Neural progenitor cell (in vitro differentiated cells): ENCODE measurements around the gene SMARCC1.

Source experiments
- EZH2phosphoT487 ChIP-seq: fragments of 200-600 bp; sonication (generic); IDR thresholded peaks from 2 replicates; pipeline ENCODE4 v1.6.1; 2017; ENCODE audit warnings: antibody characterized with exemption
- TF ChIP-seq, protein P1 (sequence below): fragments of 200-600 bp; sonication (generic); IDR thresholded peaks from 2 replicates; pipeline ENCODE4 v1.5.1; 2017; ENCODE audit warnings: antibody characterized with exemption, mild to moderate bottlenecking

DNA sequence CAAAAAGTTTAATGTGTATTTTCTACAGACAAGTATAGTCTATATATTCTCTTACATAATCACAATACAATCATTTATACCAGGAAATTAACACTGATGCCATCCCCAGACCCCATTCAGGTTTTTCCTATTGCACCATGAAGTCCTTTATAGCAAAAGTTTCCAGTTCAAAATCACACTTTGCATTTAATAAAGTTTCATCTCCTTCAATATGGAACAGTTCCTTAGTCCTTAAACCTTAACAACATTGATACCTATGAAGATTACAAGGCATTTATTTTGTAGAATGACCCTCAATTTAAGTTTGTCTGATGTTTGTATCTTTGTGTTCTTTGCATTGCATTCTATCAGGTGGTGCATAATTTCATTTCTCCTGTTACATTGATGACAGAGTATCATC is 2.0 kb upstream of the SMARCC1 start:
- TF ChIP-seq, protein P1, sequence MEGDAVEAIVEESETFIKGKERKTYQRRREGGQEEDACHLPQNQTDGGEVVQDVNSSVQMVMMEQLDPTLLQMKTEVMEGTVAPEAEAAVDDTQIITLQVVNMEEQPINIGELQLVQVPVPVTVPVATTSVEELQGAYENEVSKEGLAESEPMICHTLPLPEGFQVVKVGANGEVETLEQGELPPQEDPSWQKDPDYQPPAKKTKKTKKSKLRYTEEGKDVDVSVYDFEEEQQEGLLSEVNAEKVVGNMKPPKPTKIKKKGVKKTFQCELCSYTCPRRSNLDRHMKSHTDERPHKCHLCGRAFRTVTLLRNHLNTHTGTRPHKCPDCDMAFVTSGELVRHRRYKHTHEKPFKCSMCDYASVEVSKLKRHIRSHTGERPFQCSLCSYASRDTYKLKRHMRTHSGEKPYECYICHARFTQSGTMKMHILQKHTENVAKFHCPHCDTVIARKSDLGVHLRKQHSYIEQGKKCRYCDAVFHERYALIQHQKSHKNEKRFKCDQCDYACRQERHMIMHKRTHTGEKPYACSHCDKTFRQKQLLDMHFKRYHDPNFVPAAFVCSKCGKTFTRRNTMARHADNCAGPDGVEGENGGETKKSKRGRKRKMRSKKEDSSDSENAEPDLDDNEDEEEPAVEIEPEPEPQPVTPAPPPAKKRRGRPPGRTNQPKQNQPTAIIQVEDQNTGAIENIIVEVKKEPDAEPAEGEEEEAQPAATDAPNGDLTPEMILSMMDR = no peak
- TF ChIP-seq EZH2phosphoT487 = no peak
